OCI-LY1 (cell line): ENCODE measurements around the gene TRAPPC3.

ENCODE experiments used
- H2AFZ ChIP-seq: fragments of 200-600 bp; sonication (generic), shearing (Covaris generic); 2 replicates; pipeline ENCODE4 v1.6.0; 2014; ENCODE audit warnings: antibody characterized with exemption, mild to moderate bottlenecking, low read length
- H3F3A ChIP-seq: fragments of 200-600 bp; sonication (generic), shearing (Covaris generic); 2 replicates; pipeline ENCODE4 v1.6.0; 2014; ENCODE audit warnings: mild to moderate bottlenecking, antibody characterized with exemption, low read length, moderate library complexity; ENCODE audit not compliant: insufficient read depth
- H3K27ac ChIP-seq: fragments of 200-600 bp; sonication (generic); 2 replicates; pipeline ENCODE4 v1.5.1; 2014; ENCODE audit warnings: low read length, mixed run types, mild to moderate bottlenecking, low read depth; ENCODE audit not compliant: poor library complexity, severe bottlenecking
- H3K27me3 ChIP-seq: fragments of 200-600 bp; sonication (generic); 2 replicates; pipeline ENCODE4 v1.6.0; 2014; ENCODE audit warnings: antibody characterized with exemption, mild to moderate bottlenecking, low read length, moderate library complexity; ENCODE audit not compliant: insufficient read depth
- H3K36me3 ChIP-seq: fragments of 200-600 bp; sonication (generic); 2 replicates; pipeline ENCODE4 v1.6.1; 2014; ENCODE audit warnings: mild to moderate bottlenecking, antibody characterized with exemption, low read length, moderate library complexity, mixed read lengths; ENCODE audit not compliant: insufficient read depth
- H3K4me1 ChIP-seq: fragments of 200-600 bp; sonication (generic); 2 replicates; pipeline ENCODE4 v1.5.1; 2014; ENCODE audit warnings: mild to moderate bottlenecking, low read length, moderate library complexity; ENCODE audit not compliant: insufficient read depth, severe bottlenecking
- H3K4me2 ChIP-seq: fragments of 200-600 bp; sonication (generic), shearing (Covaris generic); 2 replicates; pipeline ENCODE4 v1.6.1; 2014; ENCODE audit warnings: low read length
- H3K4me3 ChIP-seq: fragments of 200-600 bp; sonication (generic); 2 replicates; pipeline ENCODE4 v1.5.1; 2014; ENCODE audit warnings: low read length, low read depth, mild to moderate bottlenecking, mixed read lengths; ENCODE audit not compliant: poor library complexity, severe bottlenecking
- H3K79me2 ChIP-seq: fragments of 200-600 bp; shearing (Covaris generic); 2 replicates; pipeline ENCODE4 v1.6.1; 2016; ENCODE audit warnings: mixed run types, low read length, mixed read lengths; ENCODE audit not compliant: insufficient read depth
- H3K9ac ChIP-seq: fragments of 200-600 bp; sonication (generic), shearing (Covaris generic); 2 replicates; pipeline ENCODE4 v1.6.1; 2014; ENCODE audit warnings: mild to moderate bottlenecking, low read length, mixed read lengths
- H3K9me2 ChIP-seq: fragments of 200-600 bp; sonication (generic), shearing (Covaris generic); 2 replicates; pipeline ENCODE4 v1.6.1; 2014; ENCODE audit warnings: low read depth, mild to moderate bottlenecking, low read length, mixed read lengths
- H3K9me3 ChIP-seq: fragments of 200-600 bp; shearing (Covaris generic); 2 replicates; pipeline ENCODE4 v1.6.1; 2014; ENCODE audit warnings: low read length, mixed read lengths
- H4K20me1 ChIP-seq: fragments of 200-600 bp; sonication (generic), shearing (Covaris generic); 2 replicates; pipeline ENCODE4 v1.6.0; 2016; ENCODE audit warnings: mild to moderate bottlenecking, low read length; ENCODE audit not compliant: insufficient read depth
- EZH2 ChIP-seq: fragments of 200-600 bp; sonication (generic), shearing (Covaris generic); IDR thresholded peaks from 2 replicates; pipeline ENCODE4 v1.8.0; 2017; ENCODE audit warnings: borderline replicate concordance, mixed run types, mild to moderate bottlenecking, antibody characterized with exemption, low read length, moderate library complexity, mixed read lengths
- TF ChIP-seq, protein P1 (sequence below): fragments of 200-600 bp; sonication (generic), shearing (Covaris generic); IDR thresholded peaks from 2 replicates; pipeline ENCODE4 v1.5.1; 2017; ENCODE audit warnings: mild to moderate bottlenecking, antibody characterized with exemption, low read length, moderate library complexity, mixed read lengths

TRAPPC3 gene

DNA sequence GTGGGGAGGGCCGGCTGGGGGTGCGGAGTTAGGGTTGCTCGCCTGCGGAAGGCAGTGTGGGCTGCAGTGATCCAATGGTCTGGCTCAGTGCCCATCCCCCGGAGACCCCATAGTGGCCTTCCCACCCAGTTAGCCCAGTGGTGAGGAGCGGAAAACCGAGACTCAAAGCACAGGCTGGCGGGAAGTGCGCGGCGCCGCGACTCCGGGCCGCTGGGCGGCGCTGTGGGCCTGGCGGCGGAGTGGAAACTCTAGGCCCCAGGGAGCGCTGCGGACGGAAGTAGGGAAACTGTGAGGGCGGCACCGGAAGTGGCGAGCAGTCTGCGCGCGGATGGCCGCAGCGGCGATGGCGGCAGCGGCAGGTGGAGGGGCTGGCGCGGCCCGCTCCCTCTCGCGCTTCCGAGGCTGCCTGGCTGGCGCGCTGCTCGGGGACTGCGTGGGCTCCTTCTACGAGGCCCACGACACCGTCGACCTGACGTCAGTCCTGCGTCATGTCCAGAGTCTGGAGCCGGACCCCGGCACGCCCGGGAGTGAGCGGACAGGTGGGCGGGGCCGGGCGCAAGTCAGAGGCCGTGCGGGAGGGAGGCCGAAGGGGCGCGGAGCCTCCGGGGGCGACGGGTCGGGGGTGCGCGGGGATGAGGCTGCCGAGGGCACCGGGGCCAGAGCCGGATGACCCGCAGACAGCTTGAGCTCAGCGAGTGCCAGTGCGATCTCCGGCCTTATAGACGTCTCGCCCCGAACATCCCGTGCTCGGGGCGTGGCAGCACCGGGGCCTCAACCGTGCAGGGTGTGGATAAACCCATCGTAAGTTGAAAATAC is 60.5 kb downstream of the TRAPPC3 start, which contains the start of gene ADPRS:
Gene ADPRS, plus strand, starts transcription at position 316 of the 816 bp plus-strand sequence. Its CDS starts 13 bp downstream, at position 329.
- Histone ChIP-seq H3K4me1 (peaks cover 25% of the 10 kb centered on the region), H4K20me1 (no peaks in the 10 kb centered on the region), H3K36me3 (peaks cover 31% of the 10 kb centered on the region), H3K27me3 (no peaks in the 10 kb centered on the region), H3K9ac (peak within 1 kb of the TSS; percentile 78), H3K9me2 (no peaks in the 10 kb centered on the region), H3F3A (no peaks in the 10 kb centered on the region), H3K79me2 (no peaks in the 10 kb centered on the region), H2AFZ (peak within 1 kb of the TSS; percentile 57), H3K27ac (no peak within 1 kb of the TSS), H3K4me3 (peak within 1 kb of the TSS; percentile 79), H3K4me2 (peak within 1 kb of the TSS; percentile 94), H3K9me3 (no peaks in the 10 kb centered on the region)
- TF ChIP-seq EZH2 = no peak
- TF ChIP-seq, protein P1, sequence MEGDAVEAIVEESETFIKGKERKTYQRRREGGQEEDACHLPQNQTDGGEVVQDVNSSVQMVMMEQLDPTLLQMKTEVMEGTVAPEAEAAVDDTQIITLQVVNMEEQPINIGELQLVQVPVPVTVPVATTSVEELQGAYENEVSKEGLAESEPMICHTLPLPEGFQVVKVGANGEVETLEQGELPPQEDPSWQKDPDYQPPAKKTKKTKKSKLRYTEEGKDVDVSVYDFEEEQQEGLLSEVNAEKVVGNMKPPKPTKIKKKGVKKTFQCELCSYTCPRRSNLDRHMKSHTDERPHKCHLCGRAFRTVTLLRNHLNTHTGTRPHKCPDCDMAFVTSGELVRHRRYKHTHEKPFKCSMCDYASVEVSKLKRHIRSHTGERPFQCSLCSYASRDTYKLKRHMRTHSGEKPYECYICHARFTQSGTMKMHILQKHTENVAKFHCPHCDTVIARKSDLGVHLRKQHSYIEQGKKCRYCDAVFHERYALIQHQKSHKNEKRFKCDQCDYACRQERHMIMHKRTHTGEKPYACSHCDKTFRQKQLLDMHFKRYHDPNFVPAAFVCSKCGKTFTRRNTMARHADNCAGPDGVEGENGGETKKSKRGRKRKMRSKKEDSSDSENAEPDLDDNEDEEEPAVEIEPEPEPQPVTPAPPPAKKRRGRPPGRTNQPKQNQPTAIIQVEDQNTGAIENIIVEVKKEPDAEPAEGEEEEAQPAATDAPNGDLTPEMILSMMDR = peak; percentile 97

DNA sequence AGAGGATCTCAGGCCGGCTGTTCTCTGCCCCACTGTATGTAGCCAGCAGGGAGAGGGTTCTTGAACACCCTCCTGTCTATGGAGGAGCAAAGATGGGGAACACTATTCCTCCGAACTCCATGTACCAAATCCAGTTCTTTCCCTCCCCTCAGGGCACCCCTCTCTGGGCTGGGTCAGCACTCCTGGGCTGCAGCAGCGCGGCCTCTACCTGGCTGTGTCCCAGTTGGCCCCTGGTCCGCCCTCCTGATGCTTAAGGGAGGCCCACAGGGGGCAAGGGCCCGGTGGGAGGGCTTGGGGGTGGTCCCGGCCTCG is 61.1 kb downstream of the TRAPPC3 start:
- H3K9ac ChIP-seq = peak overlapping the region; percentile 78
- no peaks in the 10 kb centered on the region for H3K9me3 ChIP-seq
- no peak for TF ChIP-seq EZH2
- TF ChIP-seq, protein P1 = no peak
- H3K9me2 ChIP-seq = no peaks in the 10 kb centered on the region
- no peaks in the 10 kb centered on the region for H3F3A ChIP-seq
- H4K20me1 ChIP-seq = no peaks in the 10 kb centered on the region
- H3K4me2 ChIP-seq = peak overlapping the region; percentile 71
- H3K4me1 ChIP-seq = peaks cover 27% of the 10 kb centered on the region
- H3K36me3 ChIP-seq = peaks cover 25% of the 10 kb centered on the region
- H3K27ac ChIP-seq = no peak overlapping the region
- no peaks in the 10 kb centered on the region for H3K79me2 ChIP-seq
- H2AFZ ChIP-seq = peak overlapping the region; percentile 57
- peak overlapping the region; percentile 79 for H3K4me3 ChIP-seq
- peaks cover 5% of the 10 kb centered on the region; the same call in 1 of the 2 replicates for H3K27me3 ChIP-seq

DNA sequence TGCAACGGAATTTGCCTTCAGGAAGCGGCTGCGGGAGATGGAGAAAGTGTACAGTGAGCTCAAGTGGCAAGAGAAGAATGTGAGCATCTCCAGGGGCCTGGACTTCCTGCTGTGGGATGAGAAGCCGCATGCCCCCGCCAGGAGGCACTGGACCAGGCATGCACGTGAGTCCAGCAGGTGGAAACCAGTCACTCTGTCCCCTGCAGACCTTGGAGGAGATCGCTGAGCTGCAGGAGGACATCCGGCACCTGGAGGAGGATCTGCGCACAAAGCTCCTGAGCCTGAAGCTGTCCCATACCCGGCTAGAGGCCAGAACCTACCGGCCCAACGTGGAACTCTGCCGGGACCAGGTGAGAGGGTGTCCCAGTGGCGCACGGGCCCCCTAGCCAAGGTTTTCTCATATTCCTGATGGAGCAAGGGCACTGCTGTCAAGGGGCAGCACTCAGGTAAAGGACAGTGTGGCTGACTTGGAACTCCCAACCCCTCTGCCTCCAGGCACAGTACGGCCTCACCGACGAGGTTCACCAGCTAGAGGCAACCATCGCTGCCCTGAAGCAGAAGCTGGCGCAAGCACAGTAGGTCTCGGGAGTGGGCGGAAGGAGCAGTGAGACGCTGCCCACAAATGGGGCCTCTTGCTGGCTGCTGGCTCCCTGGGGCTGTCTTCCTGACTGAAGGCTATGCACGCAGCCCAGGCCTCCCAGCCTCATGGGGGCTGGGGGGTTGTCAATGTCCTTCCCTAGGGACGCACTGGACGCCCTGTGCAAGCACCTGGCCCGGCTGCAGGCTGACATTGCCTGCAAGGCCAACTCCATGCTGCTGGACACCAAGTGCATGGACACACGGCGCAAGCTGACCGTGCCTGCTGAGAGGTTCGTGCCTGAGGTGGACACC is 61.8 kb downstream of the TRAPPC3 start:
- H3F3A ChIP-seq = no peaks in the 10 kb centered on the region
- no peaks in the 10 kb centered on the region for H4K20me1 ChIP-seq
- H3K27me3 ChIP-seq = peaks cover 5% of the 10 kb centered on the region; the same call in 1 of the 2 replicates
- H3K27ac ChIP-seq = no peak overlapping the region
- peaks cover 27% of the 10 kb centered on the region for H3K4me1 ChIP-seq
- H3K9ac ChIP-seq = no peak overlapping the region
- H3K79me2 ChIP-seq = no peaks in the 10 kb centered on the region
- no peaks in the 10 kb centered on the region for H3K9me2 ChIP-seq
- H3K4me3 ChIP-seq = no peak overlapping the region
- no peaks in the 10 kb centered on the region for H3K9me3 ChIP-seq
- no peak for TF ChIP-seq EZH2
- TF ChIP-seq, protein P1 = peak; percentile 25; the same call in 1 of the 2 replicates
- H3K4me2 ChIP-seq = peak overlapping the region; percentile 71; the same call in 1 of the 2 replicates
- H2AFZ ChIP-seq = no peak overlapping the region
- H3K36me3 ChIP-seq = peaks cover 18% of the 10 kb centered on the region
